MM.1S (cell line): ENCODE data around the gene PSORS1C2.

Source experiments
- EZH2 ChIP-seq: fragments of 300-600 bp; sonication (generic); optimal IDR thresholded peaks from 2 replicates; pipeline ENCODE3; 2017; ENCODE audit warnings: low read depth, mild to moderate bottlenecking, antibody characterized with exemption, low read length, mixed read lengths
- TF ChIP-seq, protein P1 (sequence below): fragments of 300-600 bp; sonication (generic); IDR thresholded peaks from 2 replicates; pipeline ENCODE4 v1.5.1; 2016; ENCODE audit warnings: antibody characterized with exemption, low read length, mixed read lengths

DNA sequence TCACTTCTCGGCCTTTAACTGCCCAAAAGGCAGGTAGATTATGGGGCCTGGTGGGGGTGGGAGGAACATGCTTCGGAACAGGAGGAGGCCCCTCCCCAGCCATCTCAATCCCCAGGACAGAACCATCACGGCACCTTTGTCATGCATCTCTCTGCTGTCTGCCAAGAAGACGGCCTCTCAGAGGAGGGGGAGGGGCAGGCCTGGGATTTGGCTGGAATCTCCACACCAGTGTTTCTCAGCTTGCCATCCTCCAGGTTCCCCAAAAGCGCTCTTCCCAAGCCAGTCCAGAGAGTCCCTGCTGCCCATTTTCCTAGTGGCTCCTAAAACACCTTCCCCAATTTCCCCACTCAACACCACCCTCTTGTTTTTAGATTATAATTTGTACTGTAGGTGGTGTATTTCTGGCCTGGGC lies 34.1 kb upstream of the PSORS1C2 start:
- TF ChIP-seq, protein P1, sequence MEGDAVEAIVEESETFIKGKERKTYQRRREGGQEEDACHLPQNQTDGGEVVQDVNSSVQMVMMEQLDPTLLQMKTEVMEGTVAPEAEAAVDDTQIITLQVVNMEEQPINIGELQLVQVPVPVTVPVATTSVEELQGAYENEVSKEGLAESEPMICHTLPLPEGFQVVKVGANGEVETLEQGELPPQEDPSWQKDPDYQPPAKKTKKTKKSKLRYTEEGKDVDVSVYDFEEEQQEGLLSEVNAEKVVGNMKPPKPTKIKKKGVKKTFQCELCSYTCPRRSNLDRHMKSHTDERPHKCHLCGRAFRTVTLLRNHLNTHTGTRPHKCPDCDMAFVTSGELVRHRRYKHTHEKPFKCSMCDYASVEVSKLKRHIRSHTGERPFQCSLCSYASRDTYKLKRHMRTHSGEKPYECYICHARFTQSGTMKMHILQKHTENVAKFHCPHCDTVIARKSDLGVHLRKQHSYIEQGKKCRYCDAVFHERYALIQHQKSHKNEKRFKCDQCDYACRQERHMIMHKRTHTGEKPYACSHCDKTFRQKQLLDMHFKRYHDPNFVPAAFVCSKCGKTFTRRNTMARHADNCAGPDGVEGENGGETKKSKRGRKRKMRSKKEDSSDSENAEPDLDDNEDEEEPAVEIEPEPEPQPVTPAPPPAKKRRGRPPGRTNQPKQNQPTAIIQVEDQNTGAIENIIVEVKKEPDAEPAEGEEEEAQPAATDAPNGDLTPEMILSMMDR: no peak
- TF ChIP-seq EZH2: no peak
